Measurements from ENCODE around the gene RELCH. TPM values are rescaled to one million over a fixed set of nuclear protein-coding genes. Genes with fewer than 3 reads are reported as not detected.

RELCH gene
- total RNA-seq, 1 experiment from 2014 or later, result 16.7 TPM

DNA sequence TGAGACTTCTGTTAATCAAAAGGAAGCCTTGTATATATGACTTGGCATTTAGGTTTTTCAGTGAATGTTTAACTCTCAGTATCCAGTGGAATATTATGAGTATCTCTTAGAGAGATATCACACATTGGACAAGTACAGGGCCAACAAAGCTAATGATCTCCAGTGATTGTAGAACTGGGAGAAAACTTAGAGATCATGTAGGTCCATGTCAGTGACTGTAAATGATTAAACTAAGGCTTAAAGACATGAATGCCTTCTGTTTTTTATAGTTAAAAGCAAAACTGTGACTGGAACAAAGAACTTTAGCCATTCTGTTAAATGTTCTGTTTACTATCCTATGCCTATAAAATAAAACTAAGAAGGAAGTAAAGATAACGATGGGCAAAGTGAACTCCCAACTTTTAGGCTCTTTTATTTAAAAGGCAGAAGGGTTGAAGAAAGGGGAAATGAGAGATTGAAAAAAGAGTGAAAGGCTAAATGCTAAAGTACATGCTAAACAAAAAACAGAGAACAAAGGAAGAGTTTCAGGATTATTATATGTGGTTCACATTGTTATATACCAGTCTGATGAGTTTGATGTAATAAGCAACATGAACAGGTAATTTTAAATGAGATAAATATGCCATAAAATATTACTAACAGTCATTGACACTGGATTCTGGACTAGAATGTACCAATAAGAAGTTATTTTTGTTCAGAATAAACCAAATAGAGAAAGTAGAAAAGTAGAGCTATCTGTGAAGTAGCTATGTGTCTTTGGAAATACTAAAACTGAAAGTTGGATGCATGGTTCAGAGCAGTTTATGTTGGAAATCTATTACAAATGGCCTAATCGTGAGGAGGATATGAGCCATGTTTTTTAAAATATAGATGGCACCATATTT is 101.0 kb downstream of the RELCH start:
- in situ Hi-C loops (cut with HindIII; ENCODE audit: low pct_unique_long_range_greater_than_20kb, low sequenced_read_pairs), result no loop called here
- no peak for DNase-seq (ENCODE audit: low read depth, low spot score)

DNA sequence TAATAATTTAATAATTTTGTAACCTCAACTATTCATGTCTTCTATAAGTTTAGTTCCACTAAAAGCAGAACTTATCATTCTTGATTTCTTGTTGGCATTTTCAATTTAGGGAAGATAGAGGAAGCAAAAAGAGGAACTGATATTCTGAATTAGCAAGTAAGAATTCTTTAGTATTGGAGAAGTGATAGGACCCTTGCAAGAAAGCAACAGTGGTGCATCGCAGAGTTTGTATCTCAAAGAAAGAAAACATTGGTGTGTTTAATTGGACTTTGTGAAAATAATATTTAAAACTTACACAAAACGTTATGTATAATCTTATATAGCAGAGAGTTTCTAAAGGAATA is 101.6 kb downstream of the RELCH start:
- in situ Hi-C loops (cut with HindIII; ENCODE audit: low pct_unique_long_range_greater_than_20kb, low sequenced_read_pairs), result no loop called here
- no peak for DNase-seq (ENCODE audit: low read depth, low spot score)

DNA sequence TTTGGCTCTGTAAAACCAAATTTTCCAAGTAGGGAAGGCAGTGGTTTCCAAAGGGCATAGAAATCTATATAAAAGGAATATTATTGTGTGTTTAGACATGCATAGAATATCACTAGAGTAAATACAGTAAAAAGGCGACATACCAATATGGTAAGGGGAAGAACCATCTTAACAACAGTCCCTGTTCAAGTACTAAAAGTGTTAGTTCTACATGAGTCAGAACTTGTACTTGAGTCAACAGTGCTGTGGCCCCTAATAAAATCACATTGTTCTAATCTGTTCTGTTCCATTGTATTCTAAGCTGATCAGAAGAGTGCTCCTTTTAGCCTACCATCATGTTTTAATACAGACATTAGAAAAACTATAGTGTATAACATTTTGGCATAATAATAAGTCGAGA is 102.0 kb downstream of the RELCH start:
- in situ Hi-C loops (cut with HindIII; ENCODE audit: low pct_unique_long_range_greater_than_20kb, low sequenced_read_pairs), result no loop called here
- DNase-seq (ENCODE audit: low read depth, low spot score), result no peak

DNA sequence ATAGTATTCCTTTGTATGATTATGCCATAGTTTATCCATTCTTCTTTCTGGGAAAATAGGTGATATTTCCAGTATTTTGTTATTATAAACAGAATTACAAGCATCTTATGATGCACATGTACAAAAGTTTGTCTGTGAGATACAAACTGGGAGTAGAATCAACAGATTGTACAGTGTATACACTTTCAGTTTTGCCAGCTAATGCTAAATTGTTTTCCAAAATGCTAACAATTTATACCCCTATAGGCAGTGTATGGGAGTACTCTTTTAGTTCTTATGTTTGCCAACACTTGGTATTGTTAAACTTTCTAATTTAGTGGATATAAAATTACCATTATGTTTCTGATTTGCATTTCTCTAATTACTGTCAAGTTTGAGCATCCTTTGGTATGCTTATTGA is 107.0 kb downstream of the RELCH start:
- DNase-seq (ENCODE audit: low read depth, low spot score), result no peak
- in situ Hi-C loops (cut with HindIII; ENCODE audit: low pct_unique_long_range_greater_than_20kb, low sequenced_read_pairs), result no loop called here

DNA sequence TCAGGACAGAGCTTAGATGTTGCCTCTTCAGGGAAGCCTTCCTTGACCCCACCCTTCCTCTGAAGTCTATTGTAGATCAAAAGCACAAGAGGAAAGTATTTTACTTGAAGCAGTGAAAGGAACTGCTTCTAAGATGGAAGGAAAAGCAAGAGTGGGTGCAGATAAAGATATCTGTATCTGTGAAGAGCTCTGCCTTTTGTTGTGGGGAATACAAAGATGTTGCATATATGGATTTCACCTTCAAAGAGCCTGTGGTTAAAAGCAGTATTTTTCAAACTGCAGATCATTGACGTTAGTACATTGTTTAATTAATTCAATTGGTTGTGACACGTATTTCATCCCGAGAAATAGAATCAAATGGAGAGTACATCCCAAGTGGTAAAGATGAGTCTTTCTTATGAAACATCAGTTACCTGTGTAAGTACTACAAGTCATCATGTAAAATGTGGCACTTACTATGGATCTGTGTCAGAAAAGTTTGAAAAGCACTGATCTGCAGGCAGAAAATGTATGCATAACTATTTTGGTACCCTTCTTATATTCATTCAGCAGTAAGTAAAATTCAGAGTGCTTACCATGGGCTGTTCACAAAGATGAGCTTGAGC is 113.4 kb downstream of the RELCH start:
- no peak for DNase-seq (ENCODE audit: low read depth, low spot score)
- in situ Hi-C loops (cut with HindIII; ENCODE audit: low pct_unique_long_range_greater_than_20kb, low sequenced_read_pairs), result no loop called here

DNA sequence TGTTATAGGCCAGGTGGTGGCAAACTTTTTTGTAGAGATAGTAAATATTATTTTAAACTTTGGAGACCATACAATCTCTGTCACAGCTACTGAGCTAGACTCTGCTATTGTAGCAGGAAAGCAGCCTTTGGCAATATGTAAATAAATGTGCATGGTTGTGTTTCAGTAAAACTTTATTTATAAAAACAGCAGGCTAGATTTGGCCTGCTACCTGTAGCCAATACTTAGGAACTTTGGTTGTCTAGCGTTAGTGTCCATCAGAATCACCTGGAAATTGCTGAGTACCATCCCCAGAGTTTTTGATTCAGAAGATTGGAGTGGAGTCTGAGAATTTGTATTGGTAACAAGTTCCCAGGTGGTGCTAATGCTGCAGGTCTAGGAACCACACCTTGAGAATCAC is 114.3 kb downstream of the RELCH start:
- in situ Hi-C loops (cut with HindIII; ENCODE audit: low pct_unique_long_range_greater_than_20kb, low sequenced_read_pairs), result no loop called here
- no peak for DNase-seq (ENCODE audit: low read depth, low spot score)

DNA sequence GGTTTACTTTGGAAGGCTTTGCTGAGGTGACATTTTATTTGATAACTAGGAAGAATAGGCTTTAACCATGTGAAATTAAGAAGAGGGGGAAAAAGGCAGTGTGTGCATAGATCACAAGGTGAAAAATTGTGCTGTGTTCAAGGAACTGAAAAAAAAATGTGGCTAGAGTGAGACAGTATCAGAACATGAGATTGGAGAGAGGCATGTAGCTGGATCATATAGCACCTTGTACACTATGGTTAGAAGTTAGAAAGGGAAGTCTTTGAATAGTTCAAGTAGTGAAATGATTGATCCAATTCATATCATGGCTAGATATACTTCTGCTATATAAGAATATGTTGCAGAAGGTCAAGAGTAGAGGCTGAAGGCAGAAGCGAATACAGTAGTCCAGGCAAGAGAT is 125.8 kb downstream of the RELCH start:
- in situ Hi-C loops (cut with HindIII; ENCODE audit: low pct_unique_long_range_greater_than_20kb, low sequenced_read_pairs), result no loop called here
- DNase-seq (ENCODE audit: low read depth, low spot score), result no peak

DNA sequence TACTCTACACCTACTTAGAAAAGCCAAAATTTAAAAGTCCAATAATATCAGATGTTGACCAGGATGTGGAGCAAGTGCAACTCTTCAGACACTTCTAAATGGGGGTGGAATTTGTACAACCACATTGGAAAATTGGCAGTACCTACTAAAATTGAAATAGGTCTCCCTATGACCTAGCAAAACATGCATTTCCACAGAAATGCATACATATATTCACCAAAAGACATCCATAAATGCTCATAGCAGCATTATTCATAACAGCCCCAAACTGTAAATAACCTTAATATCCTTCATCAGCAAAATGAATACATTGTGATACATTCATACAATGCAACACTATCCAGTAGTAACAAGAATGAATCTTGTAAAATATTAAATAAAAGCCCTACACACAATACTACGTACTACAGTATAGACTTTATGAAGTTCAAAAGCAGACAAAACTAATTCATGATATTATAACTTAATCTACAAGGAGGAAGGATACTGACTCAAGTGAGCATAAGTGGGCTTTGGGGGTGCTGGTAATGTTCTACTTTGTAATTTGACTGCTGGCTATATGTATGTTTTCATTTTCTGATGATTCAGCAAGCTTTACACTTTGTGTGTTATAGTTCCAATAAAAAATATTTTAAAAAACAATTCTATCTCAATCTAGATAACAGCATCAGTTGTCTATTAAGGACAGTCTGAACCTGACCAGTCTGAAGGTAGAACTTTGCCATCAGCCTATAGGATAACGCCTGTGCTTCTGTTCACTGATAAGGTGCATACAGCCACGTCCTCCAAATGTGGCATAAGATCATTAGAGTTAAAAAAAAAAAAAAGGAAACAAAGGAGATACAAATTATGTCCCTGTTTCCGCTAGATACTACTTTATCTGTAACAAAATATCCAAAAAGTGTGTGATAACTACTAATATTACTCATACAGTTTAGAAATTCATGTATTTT is 131.4 kb downstream of the RELCH start:
- DNase-seq (ENCODE audit: low read depth, low spot score), result no peak
- in situ Hi-C loops (cut with HindIII; ENCODE audit: low pct_unique_long_range_greater_than_20kb, low sequenced_read_pairs), result no loop called here

DNA sequence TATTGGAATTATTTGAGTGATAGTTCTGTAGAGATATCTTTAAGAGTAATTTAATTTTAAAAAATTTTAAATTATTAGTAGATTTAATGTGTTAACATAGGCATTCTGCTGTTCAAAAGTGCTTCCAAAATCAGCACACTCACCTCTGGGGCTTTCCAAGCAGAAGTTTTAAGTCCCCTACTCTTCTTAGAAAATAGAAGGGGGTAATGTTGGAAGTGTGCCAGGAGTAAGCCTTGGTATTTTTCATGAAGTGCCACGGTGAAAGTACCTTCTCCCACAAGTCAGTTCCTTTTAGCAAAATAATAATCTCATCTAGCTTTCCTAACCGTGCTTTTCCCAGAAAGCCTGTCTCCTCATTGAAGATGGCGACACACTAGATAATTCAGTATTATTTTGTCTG is 134.1 kb downstream of the RELCH start:
- DNase-seq (ENCODE audit: low read depth, low spot score), result no peak
- in situ Hi-C loops (cut with HindIII; ENCODE audit: low pct_unique_long_range_greater_than_20kb, low sequenced_read_pairs), result no loop called here

DNA sequence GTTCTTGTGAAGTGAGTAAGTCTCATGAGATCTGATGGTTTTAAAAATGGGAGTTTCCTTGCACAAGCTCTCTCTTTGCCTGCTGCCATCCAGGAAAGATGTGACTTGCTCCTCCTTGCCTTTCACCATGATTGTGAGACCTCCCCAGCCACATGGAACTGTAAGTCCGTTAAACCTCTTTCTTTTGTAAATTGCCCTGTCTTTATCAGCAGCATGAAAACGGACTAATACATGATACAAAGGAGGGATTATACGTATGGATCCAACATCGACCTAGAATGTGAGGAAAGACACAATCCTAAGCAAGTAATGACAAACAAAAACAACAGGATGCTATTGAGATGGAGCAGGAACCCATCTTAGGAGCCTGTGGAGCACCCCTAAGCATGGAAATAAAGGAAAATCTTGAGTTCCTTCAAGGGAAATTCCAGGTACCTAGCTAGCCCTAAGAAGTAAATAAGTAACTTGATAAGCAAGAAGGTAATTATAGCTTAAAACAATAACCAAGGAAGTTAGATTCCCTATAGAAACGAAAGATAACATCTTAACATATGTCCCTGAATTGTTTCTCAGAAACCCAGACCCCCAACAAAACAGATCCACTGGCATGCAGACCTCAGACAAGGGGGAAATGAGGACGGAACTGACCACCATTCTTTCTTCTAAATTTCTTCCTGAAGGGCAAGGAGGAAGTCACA is 136.6 kb downstream of the RELCH start:
- in situ Hi-C loops (cut with HindIII; ENCODE audit: low pct_unique_long_range_greater_than_20kb, low sequenced_read_pairs), result no loop called here
- no peak for DNase-seq (ENCODE audit: low read depth, low spot score)

DNA sequence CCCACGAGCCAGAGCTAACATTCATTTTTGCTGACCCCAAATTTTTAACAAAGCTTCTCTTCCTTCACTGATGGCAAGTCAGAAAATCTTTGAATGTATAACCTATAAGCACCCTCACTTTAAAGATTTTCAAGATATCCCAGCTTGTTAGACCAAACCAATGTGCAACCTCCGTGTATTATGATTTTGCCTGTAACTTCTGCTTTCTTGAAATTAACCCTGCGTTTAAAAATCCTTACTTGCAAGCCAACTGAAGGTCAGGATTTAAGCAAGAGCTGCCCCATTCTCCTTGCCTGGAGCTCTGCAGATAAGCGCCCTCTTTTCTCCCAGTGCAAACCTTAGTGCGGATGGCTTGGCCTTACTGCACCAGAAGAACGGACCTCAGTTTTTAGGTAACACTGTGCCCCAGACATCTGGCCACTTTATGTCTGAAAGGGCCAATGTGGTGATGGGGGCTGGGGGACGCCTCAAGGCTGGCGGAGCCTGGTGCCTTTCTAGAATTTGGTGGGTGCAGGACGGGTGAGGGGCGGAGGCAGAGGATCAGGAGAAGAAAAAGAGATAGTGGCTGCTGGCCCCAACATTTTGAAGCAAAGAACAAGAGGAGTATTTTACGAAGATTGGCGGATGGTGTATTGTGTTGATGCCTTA is 137.2 kb downstream of the RELCH start:
- DNase-seq (ENCODE audit: low read depth, low spot score), result no peak
- in situ Hi-C loops (cut with HindIII; ENCODE audit: low pct_unique_long_range_greater_than_20kb, low sequenced_read_pairs), result no loop called here

DNA sequence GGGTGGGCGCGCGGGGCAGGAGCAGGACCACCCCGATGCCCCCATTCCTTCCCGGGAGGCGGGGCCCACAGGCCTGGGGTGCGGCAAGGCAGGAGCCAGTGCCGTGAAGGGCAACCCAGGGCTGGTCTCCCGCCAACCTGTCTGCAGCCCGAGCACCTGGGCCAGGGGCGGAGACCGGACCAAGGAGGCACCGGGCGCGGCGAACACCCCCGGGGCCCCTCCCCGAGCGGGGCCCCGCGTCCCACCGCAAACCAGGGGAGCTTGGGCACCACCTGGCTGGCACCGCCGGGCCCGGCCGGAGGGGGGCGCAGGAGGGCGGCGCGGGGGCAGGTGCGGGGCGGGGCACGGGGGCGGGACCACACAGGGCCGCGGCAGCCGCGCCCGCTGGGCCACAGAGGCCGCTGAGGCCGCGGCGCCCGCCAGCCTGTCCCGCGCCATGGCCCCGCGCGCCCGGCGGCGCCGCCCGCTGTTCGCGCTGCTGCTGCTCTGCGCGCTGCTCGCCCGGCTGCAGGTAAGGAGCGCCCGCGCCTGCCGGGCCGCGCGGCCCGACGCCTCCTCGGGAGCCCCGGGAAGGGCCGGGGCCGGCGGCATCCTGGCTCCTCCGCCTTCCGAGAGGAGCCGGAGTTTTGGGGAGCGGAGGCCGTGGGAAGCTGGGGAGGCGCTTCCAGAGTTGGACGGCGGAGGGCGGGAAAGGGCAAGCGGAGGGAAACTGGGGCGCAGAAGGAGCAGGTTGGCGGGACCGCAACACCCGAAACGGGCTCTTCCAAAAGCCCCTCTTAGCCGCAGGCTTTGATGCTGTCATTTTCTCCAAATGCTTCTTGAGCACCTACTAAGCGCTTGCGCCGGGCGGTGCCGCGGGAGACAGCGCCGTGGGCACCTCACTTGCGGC is 138.1 kb downstream of the RELCH start, which contains the start of gene TNFRSF11A:
TSS of gene TNFRSF11A (plus strand) at position 394 of the 889 bp plus-strand sequence. CDS start at position 437, 43 bp downstream.
- in situ Hi-C loops (cut with HindIII; ENCODE audit: low pct_unique_long_range_greater_than_20kb, low sequenced_read_pairs), result no loop called here
- DNase-seq (ENCODE audit: low read depth, low spot score), result peak; percentile 46

DNA sequence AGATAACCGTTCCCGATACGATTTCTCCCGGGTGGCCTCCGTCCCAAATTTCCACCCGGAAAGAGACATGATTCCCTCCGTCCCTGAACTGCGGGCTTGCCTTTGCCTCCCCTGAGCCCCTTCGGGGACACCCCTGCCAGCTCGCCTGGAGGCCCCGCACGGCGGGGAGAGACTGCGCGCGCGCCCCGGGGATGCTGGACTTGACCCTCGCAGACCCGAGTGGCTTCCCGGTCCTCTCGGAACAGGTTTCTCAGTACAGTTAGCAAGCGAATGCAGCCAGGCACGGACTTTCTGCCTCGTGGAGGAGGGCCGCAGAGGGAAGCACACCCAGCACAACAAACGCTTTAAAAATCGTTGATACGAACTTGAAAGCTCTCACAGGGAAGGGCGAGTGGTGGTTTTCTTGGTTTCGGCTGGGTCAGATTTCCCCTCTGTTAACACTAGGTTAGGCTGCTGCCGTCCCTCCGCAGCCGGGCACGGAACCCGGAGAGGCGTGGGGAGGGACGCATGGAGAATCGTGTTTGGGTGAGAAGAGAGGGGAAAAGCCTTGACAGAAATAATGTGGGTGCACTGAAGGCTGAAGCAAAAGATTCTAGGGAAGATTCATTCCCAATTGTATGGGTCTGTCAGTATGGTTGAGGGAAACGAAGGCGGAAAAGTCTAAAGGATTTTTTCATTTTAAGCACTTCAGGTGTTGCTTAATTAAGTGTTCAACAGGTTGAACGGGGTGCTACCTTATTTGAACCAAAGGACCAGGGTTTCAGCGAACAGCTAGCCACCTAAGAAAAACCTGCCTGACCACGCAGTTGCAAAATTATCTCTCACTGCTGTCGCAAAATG is 139.0 kb downstream of the RELCH start:
- no peak for DNase-seq (ENCODE audit: low read depth, low spot score)
- in situ Hi-C loops (cut with HindIII; ENCODE audit: low pct_unique_long_range_greater_than_20kb, low sequenced_read_pairs), result no loop called here

DNA sequence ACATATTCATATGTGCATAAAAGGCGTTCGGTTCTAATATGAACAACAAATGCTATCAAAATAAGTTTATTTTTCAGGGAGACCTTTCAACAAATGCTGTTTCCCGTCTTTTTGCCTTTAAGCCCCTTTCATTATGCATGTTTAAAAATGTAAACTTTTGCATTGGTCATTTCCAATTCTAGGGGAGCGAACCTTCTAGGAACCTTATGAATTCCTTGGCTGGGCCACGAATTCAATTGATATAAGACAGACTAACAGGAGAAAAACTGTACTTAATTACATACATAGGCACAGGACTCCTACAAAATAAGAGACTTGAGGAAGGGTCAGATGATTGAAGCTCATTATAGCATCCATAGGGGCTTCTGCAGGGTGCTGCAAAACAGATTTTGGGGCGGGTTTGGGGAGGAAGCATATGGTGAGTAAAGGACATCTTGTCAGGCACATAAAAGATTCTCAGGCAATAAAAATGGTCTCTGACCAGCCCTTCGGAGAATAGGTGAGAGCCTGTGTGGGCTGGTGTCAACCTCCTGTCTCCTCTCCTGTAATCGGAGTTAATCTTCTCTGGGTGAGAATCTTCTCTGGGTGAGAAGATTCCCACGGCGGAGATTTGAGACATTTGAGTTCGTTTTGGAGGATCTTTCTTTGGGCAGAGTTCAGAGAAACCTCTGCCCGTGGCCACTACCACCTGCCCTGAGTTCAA is 139.7 kb downstream of the RELCH start:
- in situ Hi-C loops (cut with HindIII; ENCODE audit: low pct_unique_long_range_greater_than_20kb, low sequenced_read_pairs), result no loop called here
- no peak for DNase-seq (ENCODE audit: low read depth, low spot score)

DNA sequence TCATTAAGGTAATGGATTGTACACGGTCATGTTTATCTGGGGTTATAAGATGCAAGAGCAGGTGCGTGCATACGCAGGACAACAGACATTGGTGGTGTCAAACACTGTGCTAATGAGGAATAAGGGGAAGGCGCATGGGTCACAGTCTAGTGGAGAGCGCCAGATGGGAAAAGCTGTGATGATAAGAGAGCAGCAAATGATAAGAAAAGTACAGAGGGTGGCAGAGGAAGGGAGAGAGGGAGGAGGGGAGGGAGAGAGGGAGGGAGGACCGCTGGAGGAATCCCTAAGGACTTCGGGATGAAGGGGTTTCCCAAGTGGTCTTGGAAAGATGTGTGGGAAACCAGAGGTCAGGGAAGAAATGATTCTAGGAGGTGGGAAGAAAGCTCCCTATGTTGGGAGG is 140.9 kb downstream of the RELCH start:
- no peak for DNase-seq (ENCODE audit: low read depth, low spot score)
- in situ Hi-C loops (cut with HindIII; ENCODE audit: low pct_unique_long_range_greater_than_20kb, low sequenced_read_pairs), result no loop called here
